Spleen (tissue), 11 donors: ENCODE results near the gene MYCBPAP. TPM values are rescaled to one million over a fixed set of nuclear protein-coding genes. Genes with fewer than 3 reads are reported as not detected.

Experiments used
- DNase-seq: peaks from one replicate; pipeline ENCODE4 v3.0.0-alpha.2; 2020
- H3K27ac ChIP-seq, 8 donors: fragments of 200-600 bp; sonication (generic) in 7 of 8; 1 replicate in 4 of 8; 2 replicates in 4 of 8; pipeline versions ENCODE4 v1.5.0 to v1.8.0; 2016 to 2021; ENCODE audit warnings: inconsistent platforms in 4 of 8, mild to moderate bottlenecking in 4 of 8, moderate library complexity in 1 of 8
- H3K27me3 ChIP-seq, 7 donors: fragments of 200-600 bp; sonication (generic) in 6 of 7; replicated peaks in 1 of 7; 1 replicate in 4 of 7; 2 replicates in 3 of 7; pipeline versions ENCODE4 v1.5.0 to v1.8.0; 2016 to 2021; ENCODE audit warnings: inconsistent platforms in 3 of 7, mild to moderate bottlenecking in 1 of 7
- H3K36me3 ChIP-seq, 6 donors: fragments of 200-600 bp; sonication (generic) in 5 of 6; 1 replicate in 4 of 6; 2 replicates in 2 of 6; pipeline versions ENCODE4 v1.5.0 to v1.8.0; 2016 to 2021; ENCODE audit warnings: inconsistent platforms in 2 of 6
- H3K4me1 ChIP-seq, 6 donors: fragments of 200-600 bp; sonication (generic) in 5 of 6; 1 replicate in 3 of 6; 2 replicates in 3 of 6; pipeline versions ENCODE4 v1.5.0 to v1.8.0; 2016 to 2021; ENCODE audit warnings: inconsistent platforms in 3 of 6
- H3K4me3 ChIP-seq, 8 donors: fragments of 200-600 bp; sonication (generic) in 7 of 8; 1 replicate in 4 of 8; 2 replicates in 4 of 8; pipeline versions ENCODE4 v1.5.0 to v1.8.0; 2016 to 2021; ENCODE audit warnings: inconsistent platforms in 4 of 8, mild to moderate bottlenecking in 4 of 8, moderate library complexity in 2 of 8
- H3K9me3 ChIP-seq, 8 donors: fragments of 200-600 bp; sonication (generic) in 7 of 8; 1 replicate in 4 of 8; 2 replicates in 4 of 8; pipeline versions ENCODE4 v1.5.0 to v1.8.0; 2016 to 2021; ENCODE audit warnings: inconsistent platforms in 4 of 8
- POLR2A ChIP-seq, 3 donors: fragments of 450-650 bp; IDR thresholded peaks; one replicate each; pipeline ENCODE4 v1.5.1; 2017; ENCODE audit warnings: antibody characterized with exemption in 3 of 3, mild to moderate bottlenecking in 1 of 3
- POLR2AphosphoS5 ChIP-seq, 3 donors: sonication (generic); formaldehyde crosslinking; IDR thresholded peaks; one replicate each; pipeline ENCODE4 v1.5.1; 2017; ENCODE audit warnings: antibody characterized with exemption in 3 of 3
- WGBS, 5 donors: extraction: QIAGEN DNeasy Blood & Tissue Kit in 3 of 5; methylation state at CpG; one replicate each; pipeline versions ENCODE4 v1.1.5 to v1.1.7; 2013 to 2018; 5-methylcytosine and 5-hydroxymethylcytosine counted together
- intact Hi-C: fragments of 100-400 bp; cut with DNase I; formaldehyde crosslinking; loops from one replicate; pipeline ENCODE4 v1.15.0; 2023; ENCODE audit warnings: low total_unique reads
- polyA plus RNA-seq, 3 donors: library from polyadenylated mRNA; stranded (reverse); fragments of 200-250 nt; gene quantifications; one replicate each; pipeline ENCODE4 v1.2.1, GENCODE V29; 2013
- total RNA-seq, 7 donors: library from RNA; depleted of rRNA in 3 of 7; stranded (reverse); fragments of >200 nt in 3 of 7; fragmentation: NEBNext Ultra II Directional in 4 of 7; extraction: Animal tissue kit (Norgen Biotek cat#: 25700) in 4 of 7; gene quantifications; one replicate each; pipeline versions ENCODE4 v1.1.0 to v1.2.1, GENCODE V29; 2016 to 2021
- TF ChIP-seq, protein P1 (sequence below), 11 experiments: fragments of 200-600 bp in 7 of 11; fragments of 450-650 bp in 4 of 11; sonication (generic) in 4 of 11; IDR thresholded peaks in 8 of 11; conservative IDR thresholded peaks in 3 of 11; 1 replicate in 7 of 11; 2 replicates in 4 of 11; pipeline versions ENCODE4 v1.4.0 to v1.8.0; 2016 to 2021; ENCODE audit warnings: antibody characterized with exemption in 11 of 11, inconsistent platforms in 4 of 11, mild to moderate bottlenecking in 1 of 11
- donor health status: healthy with polysubstance abuse.
- donor health status: DM: no; HTN: no; CAD: no; lungs with moderate emphysema.
- donor health status: DM: no; HTN: no; CAD: no.
- donor health status: Bipolar disorder and iron deficiency.
- donor health status: healthy.
- donor health status: DM: no; HTN: no; CAD: no.
- donor health status: DM: yes; HTN: yes; CAD: no.

The MYCBPAP gene
- total and polyA plus RNA-seq, 10 donors = 0.15 to 2.8 (median 0.84) TPM

DNA sequence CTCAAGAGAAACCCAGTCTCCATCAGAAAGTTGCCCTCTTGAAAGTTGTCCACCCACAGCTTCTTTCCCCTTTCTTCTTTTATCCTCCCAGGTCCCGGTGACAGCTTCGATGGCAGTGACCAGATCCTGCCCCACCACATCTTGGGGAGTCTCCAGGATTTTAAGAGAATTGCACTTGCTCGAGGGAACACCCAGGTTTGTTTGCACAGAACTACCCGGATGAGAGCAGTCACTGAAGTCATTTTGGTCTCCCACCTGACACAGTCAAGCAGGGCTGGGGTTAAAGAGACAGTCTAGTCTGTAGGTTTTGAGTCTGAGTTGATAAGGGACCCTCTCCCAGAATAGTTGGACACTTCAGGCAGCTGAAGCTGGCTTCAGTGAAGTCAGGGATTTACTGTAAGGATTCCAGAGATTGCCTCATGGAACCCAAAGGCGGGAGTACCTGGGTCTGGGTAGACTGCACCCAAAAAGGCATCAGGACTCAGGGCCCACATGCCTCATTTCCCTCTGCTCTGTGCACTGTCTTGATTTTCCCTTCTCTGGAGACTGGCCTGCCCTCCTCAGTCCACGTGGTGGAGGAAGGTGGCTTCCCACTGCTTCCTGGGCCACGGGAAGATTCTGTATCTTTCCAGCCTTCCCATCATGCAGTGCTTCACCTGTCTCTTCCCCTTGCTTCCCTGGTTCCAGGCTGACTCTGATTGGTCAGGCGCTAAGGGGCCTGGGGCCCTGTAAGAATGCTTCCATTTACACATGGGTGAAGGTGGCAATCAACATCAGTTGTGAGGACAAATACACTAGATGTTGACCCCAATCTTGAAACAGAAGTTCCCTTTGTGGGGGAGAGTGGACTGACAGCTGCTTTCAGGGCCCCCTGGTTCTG is 9.5 kb downstream of the MYCBPAP start:
- TF ChIP-seq POLR2A (IDR thresholded peaks at IDR 0.05) (no peak), POLR2AphosphoS5 (IDR thresholded peaks at IDR 0.05) (no peak)
- TF ChIP-seq, protein P1, sequence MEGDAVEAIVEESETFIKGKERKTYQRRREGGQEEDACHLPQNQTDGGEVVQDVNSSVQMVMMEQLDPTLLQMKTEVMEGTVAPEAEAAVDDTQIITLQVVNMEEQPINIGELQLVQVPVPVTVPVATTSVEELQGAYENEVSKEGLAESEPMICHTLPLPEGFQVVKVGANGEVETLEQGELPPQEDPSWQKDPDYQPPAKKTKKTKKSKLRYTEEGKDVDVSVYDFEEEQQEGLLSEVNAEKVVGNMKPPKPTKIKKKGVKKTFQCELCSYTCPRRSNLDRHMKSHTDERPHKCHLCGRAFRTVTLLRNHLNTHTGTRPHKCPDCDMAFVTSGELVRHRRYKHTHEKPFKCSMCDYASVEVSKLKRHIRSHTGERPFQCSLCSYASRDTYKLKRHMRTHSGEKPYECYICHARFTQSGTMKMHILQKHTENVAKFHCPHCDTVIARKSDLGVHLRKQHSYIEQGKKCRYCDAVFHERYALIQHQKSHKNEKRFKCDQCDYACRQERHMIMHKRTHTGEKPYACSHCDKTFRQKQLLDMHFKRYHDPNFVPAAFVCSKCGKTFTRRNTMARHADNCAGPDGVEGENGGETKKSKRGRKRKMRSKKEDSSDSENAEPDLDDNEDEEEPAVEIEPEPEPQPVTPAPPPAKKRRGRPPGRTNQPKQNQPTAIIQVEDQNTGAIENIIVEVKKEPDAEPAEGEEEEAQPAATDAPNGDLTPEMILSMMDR (IDR thresholded peaks at IDR 0.05 in 8 of 11, conservative IDR thresholded peaks at IDR 0.05 in 3 of 11) = no peak
- Histone ChIP-seq H3K4me3 (no peak overlapping the region), H3K4me1 (no peaks in the 10 kb centered on the region), H3K36me3 (no peaks in the 10 kb centered on the region), H3K9me3 (no peaks in the 10 kb centered on the region), H3K27ac (no peak overlapping the region), H3K27me3 (no peaks in the 10 kb centered on the region)
- 78 to 86% (median 84%) methylated on average over 8 of the region's 8 CpGs for WGBS, 5 donors
- intact Hi-C loops = no loop called here
- no peak for DNase-seq

DNA sequence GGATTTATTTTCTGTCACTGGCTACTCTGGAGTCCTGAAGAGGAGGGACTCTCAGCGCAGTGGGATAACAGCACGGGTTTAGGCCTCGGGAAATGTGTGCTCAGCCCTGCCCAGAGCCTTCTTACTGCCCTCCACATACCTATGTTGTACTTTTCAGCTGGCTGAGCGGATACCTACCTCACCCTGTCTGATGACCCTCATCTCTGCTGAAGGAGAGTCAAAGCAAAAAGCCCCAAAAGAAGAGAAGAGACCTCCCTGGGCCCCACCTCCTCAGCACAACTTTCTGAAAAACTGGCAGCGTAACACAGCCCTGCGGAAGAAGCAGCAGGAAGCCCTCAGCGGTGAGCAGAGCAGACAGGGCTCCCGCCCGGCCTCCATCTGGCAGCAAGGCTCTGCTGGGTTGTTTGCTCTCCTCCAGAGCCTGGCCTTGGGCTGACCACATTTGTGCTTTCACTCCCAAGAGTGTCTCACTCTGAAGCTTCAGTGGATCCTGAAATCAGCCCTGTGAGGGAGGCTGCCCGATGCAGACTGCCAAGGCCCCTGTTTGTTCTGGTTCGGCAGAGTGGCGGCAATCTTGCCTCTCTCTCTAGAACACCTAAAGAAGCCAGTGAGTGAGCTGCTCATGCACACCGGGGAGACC is 10.3 kb downstream of the MYCBPAP start:
- Histone ChIP-seq H3K9me3 (no peaks in the 10 kb centered on the region), H3K27ac (no peak overlapping the region), H3K27me3 (no peaks in the 10 kb centered on the region), H3K4me1 (no peaks in the 10 kb centered on the region), H3K36me3 (no peaks in the 10 kb centered on the region), H3K4me3 (no peak overlapping the region)
- 80 to 92% (median 85%) methylated on average over 11 to 13 of the region's 13 CpGs for WGBS, 5 donors
- intact Hi-C loops = no loop called here
- no peak for DNase-seq
- TF ChIP-seq, protein P1 (IDR thresholded peaks at IDR 0.05 in 8 of 11, conservative IDR thresholded peaks at IDR 0.05 in 3 of 11) = no peak
- TF ChIP-seq POLR2A (IDR thresholded peaks at IDR 0.05) (no peak), POLR2AphosphoS5 (IDR thresholded peaks at IDR 0.05) (no peak)

DNA sequence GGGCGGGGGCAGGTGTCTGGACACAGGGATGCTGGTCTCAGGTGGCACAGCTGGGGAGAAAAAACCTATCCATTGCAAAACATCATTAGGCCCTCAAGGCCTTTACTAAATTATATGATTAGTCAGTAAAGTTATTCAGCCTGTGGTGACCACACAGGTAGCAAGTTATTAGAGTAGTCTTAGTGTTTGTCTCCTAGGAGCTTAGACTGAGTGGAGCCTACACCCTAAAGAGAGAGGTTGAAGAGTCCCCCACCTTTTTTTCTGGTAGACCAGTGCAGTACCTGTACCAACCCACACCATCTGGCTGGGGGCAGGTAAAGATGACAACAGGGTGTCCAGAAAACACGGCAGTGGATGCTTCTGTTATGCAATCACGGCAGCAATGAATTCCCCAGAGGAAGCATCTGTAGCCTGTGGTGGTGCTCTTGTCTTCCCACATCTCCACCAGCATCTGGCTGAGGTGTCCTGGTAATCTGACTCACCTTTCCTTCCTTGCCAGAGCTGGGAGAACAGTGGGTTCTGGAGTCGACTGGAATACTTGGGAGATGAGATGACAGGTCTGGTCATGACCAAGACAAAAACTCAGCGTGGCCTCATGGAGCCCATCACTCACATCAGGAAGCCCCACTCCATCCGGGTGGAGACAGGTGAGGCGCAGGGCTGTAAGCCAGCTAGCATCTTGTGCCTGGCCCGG is 11.0 kb downstream of the MYCBPAP start:
- Histone ChIP-seq H3K4me3 (no peak overlapping the region), H3K36me3 (no peaks in the 10 kb centered on the region), H3K4me1 (no peaks in the 10 kb centered on the region), H3K27me3 (no peaks in the 10 kb centered on the region), H3K27ac (no peak overlapping the region), H3K9me3 (no peaks in the 10 kb centered on the region)
- TF ChIP-seq POLR2A (IDR thresholded peaks at IDR 0.05) (no peak), POLR2AphosphoS5 (IDR thresholded peaks at IDR 0.05) (no peak)
- TF ChIP-seq, protein P1 (IDR thresholded peaks at IDR 0.05 in 8 of 11, conservative IDR thresholded peaks at IDR 0.05 in 3 of 11) = no peak
- 79 to 87% (median 81%) methylated on average over 8 of the region's 8 CpGs for WGBS, 5 donors
- no peak for DNase-seq
- intact Hi-C loops = no loop called here

DNA sequence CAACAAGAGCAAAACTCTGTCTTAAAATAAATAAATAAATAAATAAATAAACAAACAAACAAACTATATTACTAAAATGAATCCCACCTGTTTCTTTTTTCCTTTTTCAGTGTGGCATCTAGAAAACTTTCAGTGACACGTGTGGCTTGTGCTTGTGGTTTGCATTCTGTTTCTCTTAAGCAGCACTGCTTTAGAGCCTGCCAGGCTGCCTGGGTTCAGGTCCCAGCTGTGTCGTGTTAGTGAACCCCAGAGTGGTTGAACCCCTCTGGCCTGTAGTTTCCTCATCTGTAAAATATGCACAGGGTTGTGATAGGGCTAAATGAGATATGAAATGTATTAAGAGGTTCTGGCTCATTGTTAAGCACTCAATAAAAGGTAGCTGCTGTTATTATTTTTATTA is 12.2 kb downstream of the MYCBPAP start:
- intact Hi-C loops = no loop called here
- no peaks in the 10 kb centered on the region for H3K27me3 ChIP-seq
- WGBS, 5 donors = 69 to 76% (median 71%) methylated on average over 2 of the region's 2 CpGs
- no peak overlapping the region for H3K27ac ChIP-seq
- TF ChIP-seq, protein P1 (IDR thresholded peaks at IDR 0.05 in 8 of 11, conservative IDR thresholded peaks at IDR 0.05 in 3 of 11) = no peak
- TF ChIP-seq POLR2A (IDR thresholded peaks at IDR 0.05) (no peak), POLR2AphosphoS5 (IDR thresholded peaks at IDR 0.05) (no peak)
- no peaks in the 10 kb centered on the region for H3K36me3 ChIP-seq
- no peaks in the 10 kb centered on the region for H3K9me3 ChIP-seq
- no peak overlapping the region for H3K4me3 ChIP-seq
- DNase-seq = no peak
- H3K4me1 ChIP-seq = no peaks in the 10 kb centered on the region
